Neutrophil (primary cell): Measurements from ENCODE around the gene AMPD3.

ENCODE experiments used
- H3K27ac ChIP-seq: fragments of 200-600 bp; sonication (generic); 2 replicates; pipeline ENCODE4 v1.5.1; 2016; ENCODE audit warnings: mild to moderate bottlenecking, moderate library complexity
- H3K27me3 ChIP-seq: fragments of 200-600 bp; sonication (generic); 2 replicates; pipeline ENCODE4 v1.6.0; 2016; ENCODE audit warnings: mild to moderate bottlenecking
- H3K36me3 ChIP-seq: fragments of 200-600 bp; sonication (generic); 2 replicates; pipeline ENCODE4 v1.5.1; 2017
- H3K4me1 ChIP-seq, 2 experiments: fragments of 200-600 bp in 1 of 2; sonication (generic) in 1 of 2; 1 replicate in 1 of 2; 2 replicates in 1 of 2; pipeline versions ENCODE4 v1.5.1 to v1.6.1; 2013 to 2016; ENCODE audit warnings: low read depth in 1 of 2, low read length in 1 of 2, mild to moderate bottlenecking in 1 of 2, moderate library complexity in 1 of 2; ENCODE audit not compliant: control insufficient read depth in 1 of 2, insufficient read depth in 1 of 2
- H3K4me3 ChIP-seq, 2 experiments: fragments of 200-600 bp in 1 of 2; sonication (generic) in 1 of 2; 1 replicate in 1 of 2; 2 replicates in 1 of 2; pipeline ENCODE4 v1.5.1; 2013 to 2016; ENCODE audit warnings: low read depth in 1 of 2, low read length in 1 of 2, mild to moderate bottlenecking in 1 of 2, moderate library complexity in 1 of 2
- H3K9me3 ChIP-seq: fragments of 200-600 bp; sonication (generic); 2 replicates; pipeline ENCODE4 v1.5.1; 2016
- CTCF ChIP-seq: fragments of 200-600 bp; sonication (generic); IDR thresholded peaks from 2 replicates; pipeline ENCODE4 v1.5.1; 2016; ENCODE audit warnings: antibody characterized with exemption

AMPD3 gene

GRCh38 chr11:10454878-10455631 is at the start of gene AMPD3:
Gene AMPD3, plus strand, starts transcription at chr11:10455264. Its CDS starts 6,256 bp downstream, at chr11:10461520.
- no peaks in the 10 kb centered on the region for H3K9me3 ChIP-seq
- H3K4me1 ChIP-seq: peaks cover 92 to 95% of the 10 kb centered on the region in 2 experiments
- no peaks in the 10 kb centered on the region for H3K36me3 ChIP-seq
- H3K27ac ChIP-seq: peak within 1 kb of the TSS; percentile 96
- peak within 1 kb of the TSS; percentile 64 to 73 for H3K4me3 ChIP-seq
- no peaks in the 10 kb centered on the region for H3K27me3 ChIP-seq
- no peak for TF ChIP-seq CTCF

- TF ChIP-seq CTCF: peak; percentile 39
- H3K36me3 ChIP-seq: no peaks in the 10 kb centered on the region
- no peaks in the 10 kb centered on the region for H3K9me3 ChIP-seq
- peaks cover 21 to 27% of the 10 kb centered on the region in 2 experiments for H3K4me1 ChIP-seq
- H3K27ac ChIP-seq: no peak overlapping the region
- H3K27me3 ChIP-seq: no peaks in the 10 kb centered on the region
- no peak overlapping the region for H3K4me3 ChIP-seq
Measured at GRCh38 chr11:10405865-10406592, 49.0 kb upstream of the AMPD3 start.

- H3K36me3 ChIP-seq: no peaks in the 10 kb centered on the region
- H3K27ac ChIP-seq: no peak overlapping the region
- H3K27me3 ChIP-seq: no peaks in the 10 kb centered on the region
- no peak overlapping the region for H3K4me3 ChIP-seq
- TF ChIP-seq CTCF: no peak
- H3K9me3 ChIP-seq: no peaks in the 10 kb centered on the region
- H3K4me1 ChIP-seq: peaks cover 20 to 21% of the 10 kb centered on the region in 2 experiments
Measured at GRCh38 chr11:10407055-10407454, 48.0 kb upstream of the AMPD3 start.

- Histone ChIP-seq H3K4me3 (no peak overlapping the region), H3K27me3 (no peaks in the 10 kb centered on the region), H3K9me3 (no peaks in the 10 kb centered on the region), H3K27ac (no peak overlapping the region), H3K36me3 (no peaks in the 10 kb centered on the region), H3K4me1 (peaks cover 21 to 23% of the 10 kb centered on the region in 2 experiments)
- no peak for TF ChIP-seq CTCF
Measured at GRCh38 chr11:10407749-10408685, 47.0 kb upstream of the AMPD3 start.

GRCh38 chr11:10409207-10409661 is 45.8 kb upstream of the AMPD3 start:
- Histone ChIP-seq H3K4me1 (peaks cover 34 to 35% of the 10 kb centered on the region in 2 experiments), H3K36me3 (no peaks in the 10 kb centered on the region), H3K27ac (no peak overlapping the region), H3K4me3 (no peak overlapping the region), H3K9me3 (no peaks in the 10 kb centered on the region), H3K27me3 (no peaks in the 10 kb centered on the region)
- no peak for TF ChIP-seq CTCF
